ENCODE results near the gene GTF2I.
"Not testable (repeated sequence)": the region's sequence is repeated elsewhere in the genome, so short reads cannot be mapped to it uniquely, and the experiment has no call there.

DNA sequence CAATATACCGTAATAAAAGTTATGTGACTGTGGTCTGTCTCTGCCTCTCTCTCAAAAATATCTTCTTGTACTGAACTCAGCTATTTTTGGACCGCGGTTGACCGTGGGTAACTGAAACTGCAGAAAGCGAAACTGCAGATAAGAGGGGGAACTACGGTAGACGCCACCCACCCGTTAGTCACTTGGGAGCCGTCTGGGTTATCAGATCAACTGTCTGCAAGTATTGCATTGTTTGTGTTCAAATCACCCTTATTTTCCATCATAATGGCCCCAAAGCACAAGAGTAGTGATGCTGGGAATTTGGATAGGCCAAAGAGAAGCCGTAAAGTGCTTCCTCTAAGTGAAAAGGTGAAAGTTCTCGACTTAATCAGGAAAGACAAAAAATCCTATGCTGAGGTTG lies 7.5 kb upstream of the GTF2I start:
- TF ChIP-seq, protein P1, sequence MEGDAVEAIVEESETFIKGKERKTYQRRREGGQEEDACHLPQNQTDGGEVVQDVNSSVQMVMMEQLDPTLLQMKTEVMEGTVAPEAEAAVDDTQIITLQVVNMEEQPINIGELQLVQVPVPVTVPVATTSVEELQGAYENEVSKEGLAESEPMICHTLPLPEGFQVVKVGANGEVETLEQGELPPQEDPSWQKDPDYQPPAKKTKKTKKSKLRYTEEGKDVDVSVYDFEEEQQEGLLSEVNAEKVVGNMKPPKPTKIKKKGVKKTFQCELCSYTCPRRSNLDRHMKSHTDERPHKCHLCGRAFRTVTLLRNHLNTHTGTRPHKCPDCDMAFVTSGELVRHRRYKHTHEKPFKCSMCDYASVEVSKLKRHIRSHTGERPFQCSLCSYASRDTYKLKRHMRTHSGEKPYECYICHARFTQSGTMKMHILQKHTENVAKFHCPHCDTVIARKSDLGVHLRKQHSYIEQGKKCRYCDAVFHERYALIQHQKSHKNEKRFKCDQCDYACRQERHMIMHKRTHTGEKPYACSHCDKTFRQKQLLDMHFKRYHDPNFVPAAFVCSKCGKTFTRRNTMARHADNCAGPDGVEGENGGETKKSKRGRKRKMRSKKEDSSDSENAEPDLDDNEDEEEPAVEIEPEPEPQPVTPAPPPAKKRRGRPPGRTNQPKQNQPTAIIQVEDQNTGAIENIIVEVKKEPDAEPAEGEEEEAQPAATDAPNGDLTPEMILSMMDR (IDR thresholded peaks at IDR 0.05) = not testable (repeated sequence)
- not testable (repeated sequence) for TF ChIP-seq POLR2AphosphoS5 (IDR thresholded peaks at IDR 0.05; ENCODE audit: insufficient read depth in 1 of 2, low read depth in 1 of 2); POLR2A (IDR thresholded peaks at IDR 0.05)

Measured in vagina (tissue), 2 donors.